DMS 273 (cell line): ENCODE results near the gene ANKRD62.

Experiments
- DNase-seq: peaks from one replicate; lab custom pipeline; 2025; ENCODE audit not compliant: unreplicated experiment; lab: John Stamatoyannopoulos, UW

The ANKRD62 gene

DNA sequence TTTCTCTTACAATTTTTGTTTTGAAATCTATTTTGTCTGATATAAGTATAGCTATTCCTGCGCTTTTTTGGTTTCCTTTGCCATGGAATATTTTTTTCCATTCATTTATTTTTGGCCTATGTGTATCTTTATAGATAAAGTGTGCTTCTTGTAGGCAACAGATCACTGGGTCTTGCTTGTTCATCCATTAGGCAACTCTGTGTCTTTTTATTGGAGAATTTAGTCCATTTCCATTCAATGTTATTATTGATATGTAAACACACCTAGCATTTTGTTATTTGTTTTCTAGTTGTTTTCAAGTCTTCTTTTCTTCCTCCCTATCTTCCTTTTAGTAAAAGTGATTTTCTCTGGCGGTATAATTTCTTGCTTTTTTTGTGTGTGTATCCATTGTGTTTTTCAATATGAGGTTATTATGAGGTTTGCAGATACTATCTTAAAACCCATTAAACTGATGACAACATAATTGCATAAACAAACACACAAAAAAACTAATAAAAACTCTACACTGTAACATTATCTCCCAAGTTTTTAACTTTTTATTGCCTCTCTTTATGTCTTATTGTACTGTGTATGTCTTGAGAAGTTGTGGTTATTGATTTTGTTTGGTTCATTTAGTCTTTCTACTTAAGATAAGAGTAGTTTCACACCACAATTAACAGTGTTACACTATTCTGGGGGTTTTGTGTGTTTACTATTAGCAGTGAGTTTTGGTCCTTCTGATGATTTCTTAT, 71.6 kb downstream of the ANKRD62 start:
- DNase-seq, result no peak
